Fibroblast of lung (primary cell): ENCODE results near the gene FOXL1. TPM values are rescaled to one million over a fixed set of nuclear protein-coding genes. Genes with fewer than 3 reads are reported as not detected.
A peak's percentile ranks its signal among the peaks of the same experiment; 100 is the strongest.

Experiments used
- DNase-seq, 2 donors: peaks; one replicate each; pipeline versions ENCODE4 v3.0.0 to v3.0.0-alpha.2; 2010; ENCODE audit warnings: low read depth in 2 of 2
- H2AFZ ChIP-seq: 2 replicates; pipeline ENCODE4 v1.5.1; 2012; ENCODE audit warnings: low read length, control low read depth, inconsistent platforms
- H3K27ac ChIP-seq: 2 replicates; pipeline ENCODE4 v1.5.1; 2011; ENCODE audit warnings: low read length, control low read depth; ENCODE audit not compliant: insufficient read depth
- H3K27me3 ChIP-seq: 2 replicates; pipeline ENCODE4 v1.5.1; 2011; ENCODE audit warnings: mild to moderate bottlenecking, low read length; ENCODE audit not compliant: control insufficient read depth, insufficient read depth
- H3K36me3 ChIP-seq: 2 replicates; pipeline ENCODE4 v1.5.1; 2011; ENCODE audit warnings: low read length; ENCODE audit not compliant: control insufficient read depth, insufficient read depth
- H3K4me1 ChIP-seq: 2 replicates; pipeline ENCODE4 v1.5.1; 2011; ENCODE audit warnings: low read length; ENCODE audit not compliant: control insufficient read depth, insufficient read depth; ENCODE audit errors: extremely low read depth
- H3K4me2 ChIP-seq: 2 replicates; pipeline ENCODE4 v1.5.1; 2011; ENCODE audit warnings: low read length, control low read depth; ENCODE audit not compliant: insufficient read depth; ENCODE audit errors: extremely low read depth
- H3K4me3 ChIP-seq, 4 experiments: fragments of 200-600 bp in 1 of 4; sonication (generic) in 1 of 4; replicated peaks in 1 of 4; 2 replicates each; pipeline ENCODE4 v1.5.1; 2011 to 2016; ENCODE audit warnings: low read length in 4 of 4, low read depth in 3 of 4, mild to moderate bottlenecking in 3 of 4, control low read depth in 2 of 4, inconsistent platforms in 1 of 4, mixed read lengths in 1 of 4; ENCODE audit not compliant: insufficient read depth in 1 of 4; ENCODE audit errors: control extremely low read depth in 1 of 4
- H3K79me2 ChIP-seq: 2 replicates; pipeline ENCODE4 v1.5.1; 2012; ENCODE audit warnings: mild to moderate bottlenecking, low read length, inconsistent platforms; ENCODE audit not compliant: control insufficient read depth, insufficient read depth
- H3K9ac ChIP-seq: 2 replicates; pipeline ENCODE4 v1.5.1; 2011; ENCODE audit warnings: mild to moderate bottlenecking, low read length, control low read depth; ENCODE audit not compliant: insufficient read depth
- H3K9me3 ChIP-seq: 2 replicates; pipeline ENCODE4 v1.5.1; 2012; ENCODE audit warnings: low read depth, low read length; ENCODE audit not compliant: control insufficient read depth, insufficient read depth
- H4K20me1 ChIP-seq: 2 replicates; pipeline ENCODE4 v1.5.1; 2011; ENCODE audit warnings: low read length; ENCODE audit not compliant: control insufficient read depth, insufficient read depth; ENCODE audit errors: extremely low read depth
- CTCF ChIP-seq, 2 donors: IDR thresholded peaks in 1 of 2; conservative IDR thresholded peaks in 1 of 2; 1 replicate in 1 of 2; 2 replicates in 1 of 2; pipeline ENCODE4 v1.5.1; 2011 to 2012; ENCODE audit warnings: low read length in 2 of 2, control low read depth in 1 of 2, inconsistent platforms in 1 of 2, low read depth in 1 of 2, mild to moderate bottlenecking in 1 of 2
- EZH2 ChIP-seq: IDR thresholded peaks from 2 replicates; pipeline ENCODE4 v1.5.1; 2012; ENCODE audit warnings: low read length, control low read depth, mild to moderate bottlenecking; ENCODE audit errors: missing control alignments
- polyA plus RNA-seq, 2 donors: library from polyadenylated mRNA; depleted of rRNA in 1 of 2; stranded (reverse) in 1 of 2; unstranded in 1 of 2; fragments of >200 nt; gene quantifications; 2 replicates each; pipeline ENCODE4 v1.2.1, GENCODE V29; 2011 to 2012; ENCODE audit warnings: missing spikeins in 1 of 2
- total RNA-seq: library from RNA; depleted of rRNA; stranded (reverse); fragments of >200 nt; gene quantifications from 2 replicates; pipeline ENCODE4 v1.2.1, GENCODE V29; 2014

The FOXL1 gene
- total and polyA plus RNA-seq, 2 donors (not counting 1 experiment from before 2014, with no cell fraction given), result 5.9 to 27.4 TPM

GRCh38 chr16:86572041-86572521 is 6.3 kb upstream of the FOXL1 start:
- Histone ChIP-seq H4K20me1 (no peaks in the 10 kb centered on the region), H3K4me2 (no peak overlapping the region), H3K4me1 (peaks cover 3% of the 10 kb centered on the region), H3K27me3 (no peaks in the 10 kb centered on the region), H2AFZ (no peak overlapping the region), H3K9me3 (no peaks in the 10 kb centered on the region), H3K9ac (no peak overlapping the region), H3K79me2 (peaks cover 68% of the 10 kb centered on the region), H3K27ac (no peak overlapping the region), H3K36me3 (peaks cover 6% of the 10 kb centered on the region), H3K4me3 (no peak overlapping the region)
- DNase-seq, result no peak
- TF ChIP-seq EZH2, result no peak

GRCh38 chr16:86572606-86573005 is 5.7 kb upstream of the FOXL1 start:
- H3K9ac ChIP-seq, result no peak overlapping the region
- DNase-seq, result no peak
- H4K20me1 ChIP-seq, result no peaks in the 10 kb centered on the region
- H3K79me2 ChIP-seq, result peaks cover 64% of the 10 kb centered on the region
- TF ChIP-seq EZH2 (no peak), CTCF (conservative IDR thresholded peaks at IDR 0.05 in 1 of 2, IDR thresholded peaks at IDR 0.05 in 1 of 2; ENCODE audit: low read depth in 1 of 2, low read length in 2 of 2) (no peak)
- H3K27me3 ChIP-seq, result no peaks in the 10 kb centered on the region
- no peak overlapping the region for H2AFZ ChIP-seq
- no peak overlapping the region for H3K4me2 ChIP-seq
- H3K36me3 ChIP-seq, result peaks cover 6% of the 10 kb centered on the region
- no peaks in the 10 kb centered on the region for H3K9me3 ChIP-seq
- H3K4me3 ChIP-seq, result no peak overlapping the region
- peaks cover 6% of the 10 kb centered on the region for H3K4me1 ChIP-seq
- H3K27ac ChIP-seq, result no peak overlapping the region

GRCh38 chr16:86573215-86573614 is 5.1 kb upstream of the FOXL1 start:
- H3K36me3 ChIP-seq, result peaks cover 6% of the 10 kb centered on the region
- H3K4me3 ChIP-seq, result no peak overlapping the region
- no peaks in the 10 kb centered on the region for H4K20me1 ChIP-seq
- H3K4me1 ChIP-seq, result peaks cover 9% of the 10 kb centered on the region
- no peak overlapping the region for H3K4me2 ChIP-seq
- H3K79me2 ChIP-seq, result peaks cover 58% of the 10 kb centered on the region
- peak in 1 of 2 donors; percentile 78 for DNase-seq
- no peak for TF ChIP-seq EZH2
- TF ChIP-seq CTCF (conservative IDR thresholded peaks at IDR 0.05 in 1 of 2, IDR thresholded peaks at IDR 0.05 in 1 of 2; ENCODE audit: low read depth in 1 of 2, low read length in 2 of 2), result no peak
- H2AFZ ChIP-seq, result no peak overlapping the region
- no peaks in the 10 kb centered on the region for H3K27me3 ChIP-seq
- H3K27ac ChIP-seq, result no peak overlapping the region
- H3K9me3 ChIP-seq, result no peaks in the 10 kb centered on the region
- H3K9ac ChIP-seq, result no peak overlapping the region
